Measurements from ENCODE around the gene DIRAS1. TPM values are rescaled to one million over a fixed set of nuclear protein-coding genes. Genes with fewer than 3 reads are reported as not detected.
A peak's percentile ranks its signal among the peaks of the same experiment; 100 is the strongest.

The DIRAS1 gene
- total RNA-seq, 4 donors from 2014 or later: 0.62 to 2.5 (median 2.0) TPM; not detected in 1

DNA sequence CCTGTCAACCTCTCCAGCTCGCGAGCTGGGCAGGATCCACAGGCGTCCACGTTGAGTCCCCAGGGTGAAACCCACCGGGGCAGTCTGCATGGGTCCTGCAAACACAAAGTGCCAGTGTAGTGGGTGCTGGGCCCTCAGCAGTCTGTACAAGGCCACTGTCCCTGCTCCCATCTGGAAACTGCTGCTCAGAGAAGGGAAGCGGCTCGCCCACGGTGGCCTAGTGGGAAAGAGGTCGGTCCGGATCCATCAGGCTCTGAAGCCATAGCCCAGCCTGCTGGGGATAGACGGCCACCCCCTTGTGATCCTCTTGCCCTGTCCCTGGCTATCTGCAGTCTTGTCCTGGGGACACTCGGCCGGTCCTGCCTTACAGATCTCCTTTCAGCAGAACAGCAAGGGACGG, 2.6 kb upstream of the DIRAS1 start:
- TF ChIP-seq POLR2A (IDR thresholded peaks at IDR 0.05): no peak
- no peak for TF ChIP-seq CTCF (IDR thresholded peaks at IDR 0.05 in 4 of 5, conservative IDR thresholded peaks at IDR 0.05 in 1 of 5)
- in situ Hi-C loops (cut with MboI; ENCODE audit: low sequenced_read_pairs in 4 of 4) (no loop called here), intact Hi-C loops (cut with DNase I; ENCODE audit: low total_unique reads) (no loop called here)
- no peak overlapping the region for H3K27ac ChIP-seq
- no peaks in the 10 kb centered on the region for H3K9me3 ChIP-seq
- ATAC-seq (no peak), DNase-seq (no peak)
- peaks cover 12 to 14% of the 10 kb centered on the region in 2 donors for H3K4me1 ChIP-seq
- H3K36me3 ChIP-seq: no peaks in the 10 kb centered on the region
- H3K4me3 ChIP-seq: no peak overlapping the region
- peaks cover 45 to 55% (median 51%) of the 10 kb centered on the region in 3 donors for H3K27me3 ChIP-seq

GRCh38 chr19:2723345-2723715, 2.2 kb upstream of the DIRAS1 start:
- Histone ChIP-seq H3K4me1 (peaks cover 12 to 14% of the 10 kb centered on the region in 2 donors), H3K4me3 (no peak overlapping the region), H3K9me3 (no peaks in the 10 kb centered on the region), H3K36me3 (no peaks in the 10 kb centered on the region), H3K27me3 (peaks cover 45 to 55% (median 49%) of the 10 kb centered on the region in 3 donors), H3K27ac (peak overlapping the region in 1 of 4 donors; percentile 18)
- no peak for ATAC-seq
- in situ Hi-C loops (cut with MboI; ENCODE audit: low sequenced_read_pairs in 4 of 4) (no loop called here), intact Hi-C loops (cut with DNase I; ENCODE audit: low total_unique reads) (no loop called here)
- DNase-seq: no peak
- TF ChIP-seq POLR2A (IDR thresholded peaks at IDR 0.05) (no peak), CTCF (IDR thresholded peaks at IDR 0.05 in 4 of 5, conservative IDR thresholded peaks at IDR 0.05 in 1 of 5) (no peak)

- H3K27me3 ChIP-seq: peaks cover 45 to 54% (median 49%) of the 10 kb centered on the region in 3 donors
- no peaks in the 10 kb centered on the region for H3K9me3 ChIP-seq
- in situ Hi-C loops (cut with MboI; ENCODE audit: low sequenced_read_pairs in 4 of 4): no loop called here
- no peak overlapping the region for H3K4me3 ChIP-seq
- intact Hi-C loops (cut with DNase I; ENCODE audit: low total_unique reads): no loop called here
- peak overlapping the region in 1 of 4 donors; percentile 18 for H3K27ac ChIP-seq
- TF ChIP-seq POLR2A (IDR thresholded peaks at IDR 0.05) (peak in 1 of 2 donors; percentile 10), CTCF (IDR thresholded peaks at IDR 0.05 in 4 of 5, conservative IDR thresholded peaks at IDR 0.05 in 1 of 5) (no peak)
- H3K36me3 ChIP-seq: no peaks in the 10 kb centered on the region
- H3K4me1 ChIP-seq: peaks cover 12 to 14% of the 10 kb centered on the region in 2 donors
- ATAC-seq: peak; percentile 72 to 76
- peak; percentile 37 to 61 for DNase-seq
Measured at GRCh38 chr19:2722541-2723344, 1.6 kb upstream of the DIRAS1 start.

DNA sequence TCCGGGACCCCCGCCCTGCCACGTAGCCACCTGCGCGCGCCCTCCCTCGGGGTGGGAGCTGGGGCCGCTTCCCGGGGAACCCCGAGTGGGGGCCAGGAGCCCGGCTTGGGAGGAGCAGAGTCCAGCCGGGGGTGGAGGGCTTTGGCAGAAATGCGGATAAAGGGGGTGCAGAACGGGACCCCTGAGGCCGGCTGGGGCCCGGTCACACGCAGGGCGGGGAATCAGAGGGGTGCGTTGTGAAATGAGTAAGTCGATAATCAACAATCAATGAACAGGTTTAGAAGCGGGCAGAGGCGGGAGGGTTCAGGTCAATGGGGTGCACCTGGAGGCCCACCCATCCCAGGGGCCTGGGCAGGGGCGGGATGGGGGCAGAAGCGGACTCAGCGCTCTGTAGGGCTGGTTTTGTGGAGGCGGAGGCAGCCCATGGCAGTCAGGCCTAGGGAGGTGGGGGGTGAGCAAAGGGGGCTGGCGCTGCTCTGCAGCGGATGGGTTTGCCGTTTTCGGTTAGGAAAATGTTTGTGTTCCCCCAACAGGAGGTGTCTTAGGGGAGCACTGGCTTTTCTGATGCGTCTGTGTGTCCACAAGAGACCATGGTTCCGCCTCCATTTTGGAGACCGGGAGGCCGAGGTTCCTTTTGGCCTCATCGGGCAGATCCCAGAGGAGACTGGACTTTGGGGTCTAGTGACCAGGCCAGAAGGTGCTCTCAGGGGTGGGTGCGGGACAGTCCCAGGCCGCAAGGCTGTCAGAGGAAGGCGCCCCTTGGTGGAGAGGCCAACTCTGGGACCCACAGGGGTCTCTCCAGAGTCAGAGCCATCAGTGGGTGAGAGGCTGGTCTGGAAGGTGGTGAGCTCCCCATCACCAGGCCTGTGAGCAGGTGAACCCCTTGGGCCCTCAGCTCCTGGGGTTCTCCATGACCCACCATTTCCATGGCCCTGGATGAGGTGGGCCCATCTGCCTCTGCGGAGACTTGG, 683 bp upstream of the DIRAS1 start:
- TF ChIP-seq CTCF (IDR thresholded peaks at IDR 0.05 in 4 of 5, conservative IDR thresholded peaks at IDR 0.05 in 1 of 5) (no peak), POLR2A (IDR thresholded peaks at IDR 0.05) (no peak)
- H3K36me3 ChIP-seq: no peaks in the 10 kb centered on the region
- DNase-seq (no peak), ATAC-seq (no peak)
- in situ Hi-C loops (cut with MboI; ENCODE audit: low sequenced_read_pairs in 4 of 4): no loop called here
- peaks cover 12 to 14% of the 10 kb centered on the region in 2 donors for H3K4me1 ChIP-seq
- intact Hi-C loops (cut with DNase I; ENCODE audit: low total_unique reads): no loop called here
- H3K9me3 ChIP-seq: no peaks in the 10 kb centered on the region
- no peak overlapping the region for H3K27ac ChIP-seq
- peaks cover 39 to 45% (median 45%) of the 10 kb centered on the region in 3 donors for H3K27me3 ChIP-seq
- no peak overlapping the region for H3K4me3 ChIP-seq
